DOHH2 (cell line): ENCODE measurements around the gene EFHD2.

Experiments
- H3F3A ChIP-seq: fragments of 200-600 bp; sonication (generic), shearing (Covaris generic); 2 replicates; pipeline ENCODE4 v1.6.0; 2016; ENCODE audit warnings: antibody characterized with exemption, mild to moderate bottlenecking; ENCODE audit not compliant: control insufficient read depth, insufficient read depth
- H3K27ac ChIP-seq: fragments of 200-600 bp; sonication (generic); 2 replicates; pipeline ENCODE4 v1.5.1; 2014; ENCODE audit warnings: low read depth, mild to moderate bottlenecking, low read length, moderate library complexity
- H3K27me3 ChIP-seq: fragments of 200-600 bp; sonication (generic); 2 replicates; pipeline ENCODE4 v1.6.1; 2014; ENCODE audit warnings: mild to moderate bottlenecking, low read length, mixed read lengths; ENCODE audit not compliant: control insufficient read depth
- H3K36me3 ChIP-seq: fragments of 200-600 bp; sonication (generic); 2 replicates; pipeline ENCODE4 v1.6.1; 2014; ENCODE audit warnings: mild to moderate bottlenecking, low read length, moderate library complexity, mixed read lengths; ENCODE audit not compliant: control insufficient read depth
- H3K4me1 ChIP-seq: fragments of 200-600 bp; sonication (generic); 2 replicates; pipeline ENCODE4 v1.6.1; 2014; ENCODE audit warnings: mild to moderate bottlenecking, low read length, mixed read lengths; ENCODE audit not compliant: control insufficient read depth
- H3K4me2 ChIP-seq: fragments of 200-600 bp; sonication (generic); 2 replicates; pipeline ENCODE4 v1.6.0; 2014; ENCODE audit warnings: mild to moderate bottlenecking, low read length, moderate library complexity
- H3K4me3 ChIP-seq: fragments of 200-600 bp; sonication (generic); 2 replicates; pipeline ENCODE4 v1.5.1; 2014; ENCODE audit warnings: mild to moderate bottlenecking, low read length, mixed read lengths
- H3K79me2 ChIP-seq: fragments of 200-600 bp; sonication (generic); 2 replicates; pipeline ENCODE4 v1.6.1; 2014; ENCODE audit warnings: mild to moderate bottlenecking, low read length, mixed read lengths; ENCODE audit not compliant: control insufficient read depth
- H3K9me2 ChIP-seq: fragments of 200-600 bp; sonication (generic); replicated peaks from 2 replicates; pipeline ENCODE4 v1.6.1; 2014; ENCODE audit warnings: mild to moderate bottlenecking, low read length, mixed read lengths; ENCODE audit not compliant: control insufficient read depth
- H3K9me3 ChIP-seq: fragments of 200-600 bp; sonication (generic); 2 replicates; pipeline ENCODE4 v1.6.1; 2014; ENCODE audit warnings: antibody characterized with exemption, low read length, mixed read lengths; ENCODE audit not compliant: control insufficient read depth, insufficient read depth
- H4K20me1 ChIP-seq: fragments of 200-600 bp; sonication (generic); 2 replicates; pipeline ENCODE4 v1.6.0; 2014; ENCODE audit warnings: low read depth, mild to moderate bottlenecking, antibody characterized with exemption, low read length, moderate library complexity; ENCODE audit not compliant: control insufficient read depth, insufficient read depth
- EZH2phosphoT487 ChIP-seq: fragments of 200-600 bp; sonication (generic); IDR thresholded peaks from 2 replicates; pipeline ENCODE4 v1.6.1; 2017; ENCODE audit warnings: borderline replicate concordance, mild to moderate bottlenecking, antibody characterized with exemption, low read length, moderate library complexity, mixed read lengths
- TF ChIP-seq, protein P1 (sequence below): fragments of 200-600 bp; sonication (generic); IDR thresholded peaks from one replicate; pipeline ENCODE4 v1.5.1; 2014; ENCODE audit warnings: antibody characterized with exemption, mild to moderate bottlenecking, low read depth, low read length; ENCODE audit not compliant: poor library complexity, severe bottlenecking

The EFHD2 gene

DNA sequence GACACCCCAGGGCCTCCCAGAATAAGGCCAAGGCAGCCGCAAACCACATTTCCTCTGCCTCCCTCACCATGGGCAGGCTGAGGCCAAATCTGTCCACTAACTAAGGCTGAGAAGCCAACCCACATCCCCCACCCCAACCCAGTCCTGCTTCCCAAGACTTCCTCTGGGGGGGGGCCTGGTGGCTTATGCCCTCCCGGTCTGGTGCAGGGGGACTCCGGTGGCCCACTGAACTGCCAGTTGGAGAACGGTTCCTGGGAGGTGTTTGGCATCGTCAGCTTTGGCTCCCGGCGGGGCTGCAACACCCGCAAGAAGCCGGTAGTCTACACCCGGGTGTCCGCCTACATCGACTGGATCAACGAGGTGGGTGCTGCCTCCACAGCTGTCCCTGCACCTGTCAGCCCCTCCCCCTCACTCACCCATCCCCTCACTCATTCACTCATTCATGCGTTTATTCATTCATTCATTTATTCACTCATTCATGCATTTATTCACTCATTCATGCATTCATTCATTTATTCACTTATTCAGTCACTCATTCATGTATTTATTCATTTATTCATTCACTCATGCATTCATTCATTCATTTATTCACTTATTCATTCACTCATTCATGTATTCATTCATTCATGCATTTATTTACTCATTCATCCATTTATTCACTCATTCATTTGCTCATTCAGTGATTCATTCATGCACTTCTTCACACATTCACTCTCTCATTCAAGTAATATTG lies 35.9 kb downstream of the EFHD2 start:
- no peak for TF ChIP-seq EZH2phosphoT487
- TF ChIP-seq, protein P1, sequence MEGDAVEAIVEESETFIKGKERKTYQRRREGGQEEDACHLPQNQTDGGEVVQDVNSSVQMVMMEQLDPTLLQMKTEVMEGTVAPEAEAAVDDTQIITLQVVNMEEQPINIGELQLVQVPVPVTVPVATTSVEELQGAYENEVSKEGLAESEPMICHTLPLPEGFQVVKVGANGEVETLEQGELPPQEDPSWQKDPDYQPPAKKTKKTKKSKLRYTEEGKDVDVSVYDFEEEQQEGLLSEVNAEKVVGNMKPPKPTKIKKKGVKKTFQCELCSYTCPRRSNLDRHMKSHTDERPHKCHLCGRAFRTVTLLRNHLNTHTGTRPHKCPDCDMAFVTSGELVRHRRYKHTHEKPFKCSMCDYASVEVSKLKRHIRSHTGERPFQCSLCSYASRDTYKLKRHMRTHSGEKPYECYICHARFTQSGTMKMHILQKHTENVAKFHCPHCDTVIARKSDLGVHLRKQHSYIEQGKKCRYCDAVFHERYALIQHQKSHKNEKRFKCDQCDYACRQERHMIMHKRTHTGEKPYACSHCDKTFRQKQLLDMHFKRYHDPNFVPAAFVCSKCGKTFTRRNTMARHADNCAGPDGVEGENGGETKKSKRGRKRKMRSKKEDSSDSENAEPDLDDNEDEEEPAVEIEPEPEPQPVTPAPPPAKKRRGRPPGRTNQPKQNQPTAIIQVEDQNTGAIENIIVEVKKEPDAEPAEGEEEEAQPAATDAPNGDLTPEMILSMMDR = no peak
- H3K4me3 ChIP-seq = no peak overlapping the region
- H3K27me3 ChIP-seq = peaks cover 3% of the 10 kb centered on the region; the same call in 1 of the 2 replicates
- no peak overlapping the region for H3K27ac ChIP-seq
- H3K4me1 ChIP-seq = no peaks in the 10 kb centered on the region
- H3K36me3 ChIP-seq = no peaks in the 10 kb centered on the region
- no peaks in the 10 kb centered on the region for H3K9me2 ChIP-seq
- no peaks in the 10 kb centered on the region for H4K20me1 ChIP-seq
- H3K9me3 ChIP-seq = no peaks in the 10 kb centered on the region
- H3K79me2 ChIP-seq = no peaks in the 10 kb centered on the region
- H3F3A ChIP-seq = no peaks in the 10 kb centered on the region
- H3K4me2 ChIP-seq = no peak overlapping the region

- Histone ChIP-seq H3K27me3 (peaks cover 3% of the 10 kb centered on the region; the same call in 1 of the 2 replicates), H4K20me1 (no peaks in the 10 kb centered on the region), H3K9me2 (no peaks in the 10 kb centered on the region), H3K79me2 (no peaks in the 10 kb centered on the region), H3F3A (no peaks in the 10 kb centered on the region), H3K36me3 (no peaks in the 10 kb centered on the region), H3K4me3 (no peak overlapping the region), H3K4me2 (no peak overlapping the region), H3K27ac (no peak overlapping the region), H3K4me1 (no peaks in the 10 kb centered on the region), H3K9me3 (no peaks in the 10 kb centered on the region)
- TF ChIP-seq, protein P1 = no peak
- no peak for TF ChIP-seq EZH2phosphoT487
Observed at GRCh38 chr1:15446212-15446611, 36.5 kb downstream of the EFHD2 start.

DNA sequence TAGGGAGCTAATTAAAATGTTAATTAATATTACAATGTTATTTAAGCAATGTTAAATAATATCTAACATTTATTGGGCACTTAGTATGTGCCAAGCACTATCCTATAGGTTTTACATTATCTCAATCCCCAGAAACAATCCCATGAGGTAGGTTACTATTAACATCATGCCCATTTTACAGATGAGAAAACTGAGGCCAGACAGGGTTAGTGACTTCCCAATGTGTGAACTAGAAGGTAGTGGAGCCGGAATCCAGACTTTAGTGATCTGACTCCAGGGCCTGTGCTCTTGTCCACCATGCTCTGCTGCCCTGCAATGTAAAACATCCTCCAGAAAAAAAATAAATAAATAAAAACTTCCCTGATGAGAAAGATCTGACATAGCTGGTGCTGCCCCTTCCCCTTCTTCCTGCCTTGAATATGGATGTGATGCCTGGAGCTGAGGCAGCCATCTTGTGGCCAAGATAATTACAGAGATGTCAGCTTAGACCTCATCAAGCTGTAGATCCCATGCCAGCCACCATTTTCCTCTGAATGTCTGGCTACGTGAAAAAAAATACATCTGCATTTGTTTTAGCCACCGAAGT lies 39.3 kb downstream of the EFHD2 start:
- Histone ChIP-seq H3K79me2 (no peaks in the 10 kb centered on the region), H4K20me1 (no peaks in the 10 kb centered on the region), H3K27ac (no peak overlapping the region), H3K9me2 (no peaks in the 10 kb centered on the region), H3K4me2 (no peak overlapping the region), H3F3A (no peaks in the 10 kb centered on the region), H3K4me1 (no peaks in the 10 kb centered on the region), H3K27me3 (no peaks in the 10 kb centered on the region), H3K36me3 (no peaks in the 10 kb centered on the region), H3K4me3 (no peak overlapping the region), H3K9me3 (no peaks in the 10 kb centered on the region)
- TF ChIP-seq EZH2phosphoT487 = no peak
- TF ChIP-seq, protein P1 = no peak
